HG03108 (cell line): ENCODE measurements around the gene GNAL.
"Not testable (repeated sequence)": the region's sequence is repeated elsewhere in the genome, so short reads cannot be mapped to it uniquely, and the experiment has no call there.

Experiments
- ATAC-seq: cut with Tn5 transposase; IDR thresholded peaks from one replicate; pipeline ENCODE4 v1.9.1; 2021; ENCODE audit warnings: moderate library complexity; ENCODE audit not compliant: unreplicated experiment

The GNAL gene

GRCh38 chr18:11866329-11866728 is 177.3 kb downstream of the GNAL start:
- ATAC-seq = no peak

GRCh38 chr18:11866764-11867163 is 177.7 kb downstream of the GNAL start:
- ATAC-seq = no peak

- no peak for ATAC-seq
These were observed 179.2 kb downstream of the GNAL start for GRCh38 chr18:11868230-11868629.

GRCh38 chr18:11871501-11871900 is 182.4 kb downstream of the GNAL start:
- ATAC-seq = no peak

GRCh38 chr18:11872479-11873136 is 183.5 kb downstream of the GNAL start:
- ATAC-seq = no peak

- ATAC-seq = no peak
These were observed 184.7 kb downstream of the GNAL start for GRCh38 chr18:11873670-11874340.

- ATAC-seq = no peak
These were observed 185.6 kb downstream of the GNAL start for GRCh38 chr18:11874676-11875075.

- no peak for ATAC-seq
These were observed 188.6 kb downstream of the GNAL start for GRCh38 chr18:11877497-11878135.

GRCh38 chr18:11880586-11881304 is 191.7 kb downstream of the GNAL start:
- ATAC-seq = no peak

GRCh38 chr18:11882636-11883035 is 193.6 kb downstream of the GNAL start:
- ATAC-seq = no peak

GRCh38 chr18:11883153-11883552 is 194.1 kb downstream of the GNAL start:
- peak; percentile 72 for ATAC-seq

GRCh38 chr18:11884396-11885030 is 195.4 kb downstream of the GNAL start:
- ATAC-seq = no peak

- no peak for ATAC-seq
These were observed 196.3 kb downstream of the GNAL start for GRCh38 chr18:11885278-11885947.

GRCh38 chr18:11886577-11887110 is 197.6 kb downstream of the GNAL start:
- no peak for ATAC-seq

GRCh38 chr18:11887328-11888128 is 198.5 kb downstream of the GNAL start:
- ATAC-seq = no peak

- ATAC-seq = no peak
These were observed 199.7 kb downstream of the GNAL start for GRCh38 chr18:11888726-11889125.

- no peak for ATAC-seq
These were observed 200.2 kb downstream of the GNAL start for GRCh38 chr18:11889284-11889683.

GRCh38 chr18:11891737-11892136 is 202.7 kb downstream of the GNAL start:
- ATAC-seq = no peak

- ATAC-seq = not testable (repeated sequence)
These were observed 203.4 kb downstream of the GNAL start for GRCh38 chr18:11892438-11892837.
